GM03348 (cell line): Measurements from ENCODE around the gene PDE4D.

Experiments used
- DNase-seq: peaks from one replicate; pipeline ENCODE4 v3.0.0; 2012; ENCODE audit warnings: low spot score

The PDE4D gene

GRCh38 chr5:59654691-59655090 is 238.8 kb downstream of the PDE4D start:
- no peak for DNase-seq

- no peak for DNase-seq
These were observed 241.1 kb downstream of the PDE4D start for GRCh38 chr5:59652449-59652848.

GRCh38 chr5:59648949-59649921 is 244.3 kb downstream of the PDE4D start:
- DNase-seq = no peak

GRCh38 chr5:59648038-59648831 is 245.3 kb downstream of the PDE4D start:
- no peak for DNase-seq

GRCh38 chr5:59645380-59645779 is 248.1 kb downstream of the PDE4D start:
- DNase-seq = no peak

GRCh38 chr5:59640411-59640810 is 253.1 kb downstream of the PDE4D start:
- DNase-seq = peak; percentile 11

GRCh38 chr5:59637884-59638580 is 255.5 kb downstream of the PDE4D start:
- no peak for DNase-seq

GRCh38 chr5:59629561-59629960 is 264.0 kb downstream of the PDE4D start:
- no peak for DNase-seq

GRCh38 chr5:59628062-59628828 is 265.3 kb downstream of the PDE4D start:
- no peak for DNase-seq

- no peak for DNase-seq
These were observed 268.6 kb downstream of the PDE4D start for GRCh38 chr5:59624898-59625297.

- DNase-seq = no peak
These were observed 270.7 kb downstream of the PDE4D start for GRCh38 chr5:59622848-59623247.

- DNase-seq = no peak
These were observed 272.0 kb downstream of the PDE4D start for GRCh38 chr5:59621477-59621876.

- peak; percentile 15 for DNase-seq
These were observed 272.9 kb downstream of the PDE4D start for GRCh38 chr5:59620535-59621212.

- DNase-seq = no peak
These were observed 274.9 kb downstream of the PDE4D start for GRCh38 chr5:59618644-59619043.

- no peak for DNase-seq
These were observed 276.2 kb downstream of the PDE4D start for GRCh38 chr5:59617186-59617771.

- DNase-seq = no peak
These were observed 277.1 kb downstream of the PDE4D start for GRCh38 chr5:59616413-59616812.

- DNase-seq = peak; percentile 37
These were observed 278.3 kb downstream of the PDE4D start for GRCh38 chr5:59615272-59615671.

- DNase-seq = no peak
These were observed 283.8 kb downstream of the PDE4D start for GRCh38 chr5:59609501-59610265.

GRCh38 chr5:59608745-59609144 is 284.8 kb downstream of the PDE4D start:
- no peak for DNase-seq
